HG02798 (cell line): ENCODE measurements around the gene TJP2.
"Not testable (repeated sequence)": the region's sequence is repeated elsewhere in the genome, so short reads cannot be mapped to it uniquely, and the experiment has no call there.

ENCODE experiments used
- ATAC-seq: cut with Tn5 transposase; IDR thresholded peaks from one replicate; pipeline ENCODE4 v1.9.1; 2021; ENCODE audit warnings: mild to moderate bottlenecking; ENCODE audit not compliant: unreplicated experiment, poor library complexity

The TJP2 gene

DNA sequence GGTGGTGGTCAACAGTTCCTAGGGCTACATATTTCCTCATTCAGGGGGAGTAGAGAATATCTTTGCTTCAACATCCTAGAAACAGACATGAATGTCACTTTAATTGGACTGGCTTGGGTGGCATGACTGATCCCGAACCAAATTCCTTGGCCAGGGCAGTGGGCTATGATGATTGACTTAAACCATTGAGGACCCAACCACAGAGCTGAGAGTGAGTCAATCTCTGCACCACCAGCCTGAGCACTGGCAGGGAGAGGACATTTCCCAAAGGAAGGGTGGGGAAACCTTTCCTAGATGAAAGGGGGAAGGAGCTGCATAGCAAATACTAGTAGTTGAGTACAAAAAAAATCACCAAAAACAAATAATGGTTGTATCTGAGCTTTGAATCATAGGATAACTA lies 98.1 kb downstream of the TJP2 start:
- no peak for ATAC-seq

DNA sequence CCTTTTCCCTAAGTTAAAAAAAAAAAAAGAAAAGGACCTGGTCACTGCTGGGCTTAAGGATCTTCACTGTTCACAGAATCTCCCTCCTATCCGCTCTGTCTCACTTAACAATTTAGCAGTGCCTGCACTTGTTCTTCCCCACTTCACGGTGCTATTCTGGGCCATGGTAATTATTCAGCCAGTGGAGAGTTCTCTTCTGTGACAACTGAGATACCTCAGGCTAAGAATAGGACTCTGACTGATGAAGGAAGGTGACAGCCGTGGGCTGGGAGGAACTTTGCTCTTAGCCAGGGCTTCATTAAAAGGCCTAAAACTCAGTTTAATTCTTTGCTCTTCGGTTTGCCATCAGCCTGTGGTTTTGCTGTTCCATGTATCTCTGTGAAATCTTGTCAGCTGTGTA lies 99.1 kb downstream of the TJP2 start:
- no peak for ATAC-seq

DNA sequence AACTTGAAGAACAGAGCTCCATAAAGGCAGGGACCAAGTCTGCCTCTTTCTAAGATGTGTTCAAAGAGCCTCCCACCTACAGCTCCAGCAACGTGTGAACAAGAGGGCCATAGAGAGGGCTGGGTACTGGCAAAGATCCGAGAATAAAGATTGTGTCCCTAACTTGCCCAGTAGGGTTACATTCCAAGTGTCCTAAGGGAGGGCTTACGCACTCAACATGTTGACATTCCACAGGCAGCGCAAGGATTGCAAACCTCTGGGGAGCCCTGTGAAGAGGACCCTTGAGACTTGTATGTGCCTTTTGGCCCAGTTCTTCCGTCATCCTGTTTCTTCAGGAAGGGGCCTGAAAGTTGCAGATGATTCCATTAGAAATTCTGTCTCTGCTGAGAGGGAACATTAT lies 102.7 kb downstream of the TJP2 start:
- ATAC-seq: no peak

DNA sequence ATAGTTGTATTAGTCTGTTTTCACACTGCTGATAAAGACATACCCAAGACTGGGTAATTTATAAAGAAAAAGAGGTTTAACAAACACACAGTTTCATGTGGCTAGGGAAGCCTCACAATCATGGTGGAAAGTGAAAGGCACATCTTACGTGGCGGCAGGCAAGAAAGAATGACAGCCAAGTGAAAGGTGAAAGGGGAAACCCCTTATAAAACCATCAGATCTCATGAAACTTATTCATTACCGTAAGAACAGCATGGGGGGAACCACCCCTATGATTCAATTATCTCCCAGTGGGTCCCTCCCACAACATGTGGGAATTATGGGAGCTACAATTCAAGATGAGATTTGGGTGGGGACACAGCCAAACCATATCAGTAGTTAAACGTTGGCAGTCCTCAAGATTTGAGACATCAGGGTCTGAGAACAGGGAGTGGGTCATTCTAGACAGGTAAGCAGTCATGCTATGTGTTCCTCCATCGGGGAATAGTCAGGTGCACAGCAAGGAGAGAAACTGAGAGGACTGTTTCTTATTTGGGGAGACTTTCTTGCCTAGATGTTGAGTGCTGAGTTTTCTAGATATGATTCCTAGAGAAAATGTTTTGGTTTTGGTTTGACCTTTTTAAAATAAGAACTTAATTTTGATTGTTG lies 105.1 kb downstream of the TJP2 start:
- ATAC-seq: no peak

DNA sequence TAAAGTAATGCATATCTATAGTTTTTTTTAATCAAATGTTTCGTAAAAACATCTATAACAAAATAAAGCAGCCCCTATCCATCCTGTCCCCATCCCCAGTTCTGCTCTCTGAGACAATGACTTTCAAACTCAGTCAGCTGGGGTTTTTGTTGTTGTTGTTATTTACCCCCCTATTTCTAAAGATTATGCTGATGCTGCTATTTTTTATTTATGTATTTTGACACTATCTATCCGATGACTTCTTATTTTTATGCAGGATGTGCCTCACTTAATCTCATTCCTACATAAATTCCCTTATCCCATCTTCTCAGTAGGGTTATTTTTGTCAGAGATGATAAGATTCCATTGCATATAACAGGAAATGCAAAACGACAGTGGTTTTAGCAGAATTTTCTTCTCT lies 105.7 kb downstream of the TJP2 start:
- no peak for ATAC-seq

DNA sequence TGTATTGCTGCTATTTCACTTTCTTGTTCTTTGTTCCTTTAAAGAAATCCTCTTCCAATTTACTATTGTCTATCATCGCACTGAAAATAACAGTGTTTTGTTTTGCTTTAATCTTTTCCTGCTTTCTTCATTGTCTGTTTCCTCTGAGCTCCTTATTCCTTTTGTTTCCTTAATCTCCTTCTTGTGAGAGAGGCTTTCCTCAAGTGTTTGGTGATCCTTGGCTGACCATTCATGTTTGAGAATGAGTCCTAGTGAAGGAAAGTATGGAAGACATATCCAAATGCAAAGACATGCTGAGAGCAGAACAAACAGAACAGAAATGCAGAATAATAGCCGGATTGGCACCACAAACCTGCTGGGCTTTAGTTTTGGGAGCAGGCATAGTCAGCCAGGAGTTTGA lies 108.9 kb downstream of the TJP2 start:
- no peak for ATAC-seq

DNA sequence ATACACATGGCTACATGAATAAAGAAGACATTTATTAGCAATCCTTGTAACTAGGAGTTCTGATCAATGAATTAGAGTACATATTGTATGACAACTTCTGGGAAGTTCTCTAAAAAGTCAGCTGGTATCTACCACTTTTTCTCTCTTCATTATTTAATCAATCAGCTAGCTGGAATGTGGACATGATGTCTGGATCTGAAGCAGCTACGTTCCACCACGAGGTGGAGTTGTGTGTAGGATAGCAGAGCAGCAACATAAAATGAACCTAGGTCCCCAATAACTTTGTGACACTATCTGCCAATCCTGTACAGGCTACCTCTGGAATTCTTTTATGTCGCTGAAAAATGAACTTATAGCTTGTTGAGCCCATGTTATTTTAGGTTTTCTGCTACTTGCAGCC lies 118.0 kb downstream of the TJP2 start:
- no peak for ATAC-seq

DNA sequence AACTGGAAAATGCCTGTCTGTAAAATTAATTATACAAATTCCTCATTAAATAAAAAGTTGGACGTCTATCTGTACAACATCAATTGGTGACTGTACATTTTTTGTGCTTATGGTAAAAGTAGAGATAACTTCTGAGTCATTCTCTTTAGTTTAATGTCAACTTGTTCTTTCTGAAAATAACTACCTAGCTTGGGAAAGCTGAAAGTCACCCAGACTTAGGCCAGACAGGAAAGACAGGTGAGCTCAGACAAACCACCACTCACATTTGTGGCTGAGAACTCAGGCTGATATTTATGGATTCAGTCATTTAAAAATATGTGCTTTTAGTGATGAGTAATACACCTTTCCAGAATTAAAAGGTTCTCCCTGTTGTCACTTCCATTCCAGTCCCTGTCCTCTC lies 119.1 kb downstream of the TJP2 start:
- no peak for ATAC-seq

DNA sequence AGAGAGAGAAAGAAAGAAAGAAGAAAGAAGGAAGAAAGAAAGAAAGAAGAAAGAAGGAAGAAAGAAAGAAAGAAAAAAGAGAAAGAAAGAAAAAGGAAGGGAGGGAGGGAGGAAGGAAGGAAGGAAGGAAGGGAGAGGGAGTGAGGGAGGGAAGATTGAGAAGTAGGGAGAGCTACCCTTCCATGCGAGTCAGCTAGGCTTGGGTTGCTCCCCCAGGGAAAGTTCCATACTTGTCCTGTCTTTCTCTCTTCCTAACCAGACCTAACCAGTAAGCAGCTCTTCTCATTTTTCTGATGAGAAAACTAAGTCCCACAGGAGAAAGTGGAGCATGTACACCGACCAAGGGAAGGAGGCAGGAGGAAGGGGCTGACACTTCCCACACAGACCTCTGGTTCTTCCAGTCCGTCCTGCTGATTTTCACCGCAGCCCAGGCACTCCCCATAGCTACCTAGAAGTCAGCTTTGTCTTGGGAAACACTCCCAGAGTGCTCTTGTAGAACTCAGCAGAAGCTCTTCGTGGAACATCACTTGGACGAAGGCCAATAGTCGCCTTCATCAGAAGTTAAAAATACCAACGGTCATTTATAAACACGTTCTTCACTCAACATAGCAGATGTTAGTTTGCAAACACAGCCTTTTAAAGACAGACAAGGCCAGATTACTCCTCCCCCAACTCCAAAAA lies 121.9 kb downstream of the TJP2 start:
- no peak for ATAC-seq

DNA sequence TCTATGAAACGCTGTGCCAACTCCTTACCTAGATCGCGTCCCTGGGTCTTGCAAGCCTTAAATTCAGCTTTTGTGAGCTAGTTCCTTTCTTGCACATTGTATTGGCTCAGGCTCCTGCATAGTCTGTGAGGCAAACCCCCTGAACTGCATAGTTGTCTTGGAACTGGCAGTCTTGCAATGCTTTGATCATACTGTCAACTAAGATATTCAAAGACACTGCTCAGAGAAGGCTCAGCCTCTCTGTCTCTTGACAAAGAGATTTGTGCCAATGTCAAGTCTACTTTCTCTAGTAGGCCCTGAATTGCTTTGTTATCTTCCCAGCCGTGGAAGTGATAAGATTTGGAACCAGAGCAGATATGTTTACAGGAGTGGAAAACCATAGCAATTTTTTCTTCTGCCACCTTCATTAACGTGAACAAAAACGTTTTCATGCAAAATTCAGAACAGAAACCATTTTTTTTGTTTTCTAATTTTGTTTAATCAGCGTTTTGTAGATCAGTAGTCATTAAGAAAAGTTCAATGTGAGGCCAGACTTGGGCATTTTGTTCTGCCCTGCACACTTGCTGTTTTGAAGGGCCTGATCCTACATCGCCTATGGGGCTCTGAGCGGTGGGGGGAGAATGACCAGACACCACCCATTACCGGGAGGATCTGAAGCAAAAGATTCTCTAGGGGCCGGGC lies 123.4 kb downstream of the TJP2 start:
- no peak for ATAC-seq

DNA sequence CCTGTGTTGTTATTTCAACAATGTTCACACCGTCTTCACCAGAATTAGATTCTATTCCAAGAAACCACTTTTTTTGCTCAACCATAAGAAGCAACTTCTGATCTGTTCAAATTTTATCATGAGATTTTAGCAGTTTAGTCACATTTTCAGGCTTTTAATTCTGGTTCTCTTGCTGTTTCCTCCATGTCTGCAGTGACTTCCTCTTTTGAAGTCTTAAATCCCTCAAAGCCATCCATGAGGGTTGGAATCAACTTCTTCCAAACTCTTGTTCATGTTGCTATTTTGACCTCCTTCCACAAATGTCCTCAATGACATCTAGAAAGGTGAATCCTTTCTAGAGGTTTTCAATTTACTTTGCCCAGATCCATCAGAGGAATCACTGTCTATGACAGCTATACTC lies 125.2 kb downstream of the TJP2 start:
- ATAC-seq: no peak

DNA sequence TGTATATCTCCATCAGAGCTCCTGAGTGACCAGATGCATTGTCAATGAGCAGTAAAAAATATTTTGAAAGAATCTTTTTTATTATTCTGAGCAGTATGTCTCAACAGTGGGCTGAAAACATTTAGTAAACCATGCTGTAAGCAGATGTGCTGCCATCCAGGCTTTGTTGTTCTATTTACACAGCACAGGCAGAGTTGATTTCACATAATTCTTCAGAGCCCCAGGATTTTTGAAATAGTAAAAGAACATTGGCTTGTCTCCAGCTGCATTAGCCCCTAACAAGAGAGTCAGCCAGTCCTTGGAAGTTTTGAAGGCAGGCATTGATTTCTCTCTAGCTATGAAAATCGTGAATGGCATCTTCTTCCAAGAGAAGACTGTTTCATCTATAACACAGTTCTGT lies 125.7 kb downstream of the TJP2 start:
- ATAC-seq: no peak

DNA sequence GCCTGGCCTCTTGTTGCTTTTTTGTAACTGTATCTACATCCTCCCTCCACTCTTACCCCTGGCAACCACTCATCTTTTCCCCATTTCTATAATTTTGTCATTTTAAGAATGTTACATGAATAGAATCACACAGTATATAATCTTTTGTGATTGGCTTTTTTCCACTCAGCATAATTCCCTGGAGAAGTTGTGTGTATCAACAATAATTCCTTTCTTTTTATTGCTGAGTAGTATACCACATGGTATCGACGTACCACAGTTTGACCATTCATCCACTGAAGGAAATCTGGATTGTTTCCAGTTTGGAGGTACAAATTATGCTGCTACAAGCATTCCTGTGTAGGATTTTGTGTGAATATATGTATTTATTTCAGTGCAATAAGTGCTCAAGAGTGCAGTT lies 129.3 kb downstream of the TJP2 start:
- ATAC-seq: no peak

DNA sequence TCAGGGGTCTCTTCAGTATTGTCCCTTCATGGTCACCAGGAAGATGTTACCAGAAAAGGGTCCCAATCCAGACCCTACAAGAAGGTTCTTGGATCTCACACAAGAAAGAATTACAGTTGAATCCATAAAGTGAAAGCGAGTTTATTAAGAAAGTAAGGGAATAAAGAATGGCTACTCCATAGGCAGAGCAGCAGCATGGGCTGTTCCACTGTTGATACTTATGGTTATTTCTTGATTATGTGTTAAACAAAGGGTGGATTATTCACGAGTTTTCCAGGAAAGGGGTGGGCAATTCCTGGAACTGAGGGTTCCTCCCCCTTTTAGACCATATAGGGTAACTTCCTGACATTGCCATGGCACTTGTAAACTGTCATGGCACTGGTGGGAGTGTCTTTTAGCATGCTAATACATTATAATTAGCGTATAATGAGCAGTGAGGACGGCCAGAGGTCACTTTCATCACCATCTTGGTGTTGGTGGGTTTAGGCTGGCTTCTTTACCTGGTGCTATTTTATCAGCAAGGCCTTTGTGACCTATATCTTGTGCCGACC lies 132.9 kb downstream of the TJP2 start:
- not testable (repeated sequence) for ATAC-seq

DNA sequence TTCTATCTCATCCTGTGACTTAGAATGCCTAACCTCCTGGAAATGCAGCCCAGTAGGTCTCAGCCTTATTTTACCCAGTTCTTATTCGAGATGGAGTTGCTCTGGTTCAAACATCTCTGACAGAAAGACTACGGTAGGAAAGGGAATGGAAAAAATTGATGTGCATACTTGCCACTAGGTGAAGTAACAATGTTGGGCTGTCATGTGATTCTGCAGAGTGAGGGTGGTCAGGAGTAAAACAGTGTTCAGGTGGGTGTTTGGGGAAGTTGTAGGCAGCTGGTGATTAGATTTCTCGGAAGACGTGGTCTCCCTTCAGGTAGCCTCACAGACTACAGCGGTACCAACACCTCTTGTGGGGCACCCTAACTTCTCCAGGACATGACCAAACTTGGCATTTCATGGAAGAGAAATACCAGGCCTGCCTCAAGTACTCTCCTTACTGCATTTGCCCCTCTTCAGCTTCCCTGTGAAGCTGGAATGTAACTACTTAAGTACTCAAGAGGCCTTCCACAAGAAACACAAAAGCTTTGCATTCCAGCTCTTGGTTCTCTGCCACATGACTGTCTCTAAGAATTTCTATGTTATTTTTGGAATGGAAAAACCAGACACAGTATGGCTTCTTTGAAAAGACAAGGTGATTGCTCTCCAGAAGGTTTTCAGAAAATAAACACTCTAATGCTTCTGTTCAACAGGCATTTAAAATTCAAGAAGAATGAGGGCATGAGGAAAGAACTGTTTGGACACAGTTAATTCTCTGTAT lies 133.5 kb downstream of the TJP2 start:
- ATAC-seq: no peak

DNA sequence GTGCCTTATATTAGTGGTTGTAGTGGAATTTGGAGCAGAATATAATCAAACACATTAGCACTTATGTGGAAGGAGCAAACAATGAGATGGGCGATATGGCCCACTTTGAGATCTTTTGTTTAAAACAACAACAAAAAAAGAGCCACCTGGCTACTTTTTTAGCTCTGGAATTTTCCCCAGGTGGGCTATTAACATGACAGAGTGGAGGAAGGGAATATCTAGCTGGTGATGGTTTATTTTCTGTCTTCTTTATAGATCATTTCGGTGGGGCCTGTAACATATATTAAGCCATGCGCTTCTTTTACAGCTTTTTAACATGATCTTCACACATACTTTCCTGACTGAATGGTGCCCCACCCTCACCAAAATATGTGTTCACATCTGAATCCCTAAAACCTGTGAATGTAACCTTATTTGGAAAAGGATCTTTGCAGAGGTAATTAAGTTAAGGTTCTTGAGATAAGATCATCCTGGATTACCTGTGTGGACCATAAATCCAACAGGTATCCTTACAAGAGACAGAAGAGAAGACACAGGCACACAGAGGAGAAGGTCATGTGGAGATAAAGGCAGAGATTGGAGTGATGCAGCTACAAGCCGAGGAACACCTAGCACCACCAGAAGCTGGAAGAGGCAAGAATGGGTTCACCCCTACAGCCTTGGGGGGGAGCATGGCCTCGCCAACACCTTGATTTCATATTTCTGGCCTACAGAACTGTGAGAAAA lies 134.3 kb downstream of the TJP2 start:
- ATAC-seq: no peak

DNA sequence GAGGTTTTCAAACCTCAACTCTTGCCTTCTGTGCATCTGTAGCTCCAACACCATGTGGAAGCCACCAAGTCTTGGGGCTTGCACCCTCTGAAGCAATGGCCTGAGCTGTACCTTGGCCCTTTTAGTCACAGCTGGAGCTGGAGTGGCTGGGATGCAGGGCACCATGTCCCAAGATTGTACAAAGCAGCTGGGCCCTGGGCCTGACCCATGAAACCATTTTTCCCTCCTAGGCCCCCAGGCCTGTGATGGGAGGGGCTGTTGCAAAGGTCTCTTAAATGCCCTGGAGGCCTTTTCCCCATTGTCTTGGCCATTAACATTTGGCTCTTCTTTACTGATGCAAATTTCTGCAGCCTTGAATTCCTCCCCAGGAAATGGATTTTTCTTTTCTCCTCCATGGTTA lies 139.1 kb downstream of the TJP2 start:
- no peak for ATAC-seq

DNA sequence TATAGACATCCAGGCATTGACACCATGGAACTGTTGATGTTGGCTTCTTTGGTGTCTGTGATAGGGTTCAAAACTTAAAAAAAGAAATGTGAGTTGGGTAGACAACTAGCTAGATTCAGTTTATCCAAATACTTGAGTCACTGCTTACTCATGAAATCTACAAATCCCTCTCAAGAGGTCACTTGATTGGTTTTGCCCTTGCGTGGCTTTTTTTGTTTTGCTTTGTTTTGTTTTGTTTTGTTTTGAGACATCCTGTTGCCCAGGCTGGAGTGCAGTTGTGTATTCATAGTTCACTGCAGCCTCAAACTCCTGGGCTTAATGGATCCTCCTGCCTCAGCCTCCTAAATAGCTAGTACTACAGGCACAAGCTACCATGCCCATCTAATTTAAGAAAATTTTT lies 140.5 kb downstream of the TJP2 start:
- ATAC-seq: no peak

DNA sequence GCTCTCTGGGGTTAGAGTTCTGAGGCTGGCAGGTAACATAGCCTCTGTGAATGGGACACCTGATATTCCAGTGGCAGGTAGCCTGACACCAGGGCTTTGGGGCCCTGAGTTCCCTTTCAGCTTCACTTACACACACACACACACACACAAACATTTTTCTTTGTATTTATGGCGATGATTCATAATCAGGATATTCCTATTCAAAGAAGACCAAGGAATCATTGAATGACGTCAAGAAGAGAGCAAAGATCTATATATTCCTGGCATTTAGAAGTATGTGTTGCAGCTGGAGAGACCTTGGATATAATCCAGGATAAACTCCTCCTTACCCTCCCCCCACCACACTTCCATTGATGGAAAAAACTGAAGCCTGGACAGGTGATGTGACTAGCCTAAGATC lies 143.0 kb downstream of the TJP2 start:
- no peak for ATAC-seq

DNA sequence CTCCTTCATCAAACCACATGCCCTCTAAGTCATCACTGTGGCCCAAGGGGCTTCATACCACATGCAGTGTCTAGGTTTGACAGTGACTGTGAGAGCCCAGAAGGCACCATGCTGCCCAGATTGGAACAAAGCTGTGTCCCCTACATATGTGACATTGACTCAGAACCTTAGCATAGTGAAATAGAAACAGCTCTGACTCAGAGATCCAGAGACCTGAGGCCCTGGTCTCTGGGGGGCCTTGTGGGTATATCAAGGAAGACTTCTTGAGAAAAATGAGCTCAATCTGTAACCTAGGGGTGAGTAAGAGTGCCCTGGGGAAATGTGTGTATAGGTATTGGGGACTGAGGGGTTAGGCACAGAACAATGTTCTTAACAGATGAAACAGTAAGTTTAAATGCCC lies 143.8 kb downstream of the TJP2 start:
- peak; percentile 83 for ATAC-seq
